ENCODE results near the gene KRTAP12-1. TPM values are rescaled to one million over a fixed set of nuclear protein-coding genes. Genes with fewer than 3 reads are reported as not detected.

KRTAP12-1 gene
- total and polyA plus RNA-seq, 2 donors (not counting 3 experiments of a cell fraction or from before 2014, with no cell fraction given): not detected

DNA sequence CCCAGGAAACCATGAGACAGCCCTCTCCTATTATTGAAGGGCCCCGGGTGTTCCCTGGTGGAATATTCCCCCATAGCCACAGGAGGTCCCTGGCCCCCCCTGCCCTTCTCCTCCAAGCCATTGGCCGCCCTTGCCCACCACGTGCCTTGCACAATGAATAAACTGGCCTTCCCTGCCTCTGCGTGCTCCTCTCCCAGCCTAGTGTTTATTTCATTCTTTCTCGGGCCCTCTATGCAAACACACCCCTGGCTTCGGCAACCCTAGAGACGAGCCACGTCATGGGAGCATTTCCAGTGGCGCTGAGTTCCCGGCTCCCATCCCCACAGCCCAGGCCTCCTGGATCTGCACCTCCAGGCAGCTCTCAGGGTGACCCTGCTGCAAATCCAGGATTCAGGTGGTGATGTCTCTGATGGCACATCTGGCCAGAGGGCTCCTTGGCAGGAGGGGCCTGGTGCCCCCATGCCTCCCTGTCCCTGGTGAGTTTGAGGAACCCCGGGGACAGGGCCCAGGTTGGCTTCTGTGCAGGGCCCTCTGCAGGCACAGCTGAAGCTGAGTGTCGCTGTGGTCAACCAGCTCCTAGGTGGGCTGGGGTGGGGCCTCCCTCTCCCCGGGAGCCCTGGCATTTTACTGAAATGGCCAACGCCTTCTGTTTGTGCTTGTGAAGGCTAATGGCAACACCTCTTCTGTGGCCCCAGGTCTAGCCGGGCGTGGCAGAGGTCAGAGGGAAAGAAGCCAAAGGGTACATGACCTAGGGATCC is 21.2 kb upstream of the KRTAP12-1 start:
- ChIA-PET POLR2A (no interaction called here), CTCF (interaction anchor here (1.1 kb wide), 1 partner anchor 39 kb away, joined by 3 read pairs; no protein-coding TSS in a partner anchor)
- Histone ChIP-seq H3K9me1 (replicated peaks; ENCODE audit: control insufficient read depth, extremely low read depth, insufficient read depth, low read length) (no peaks in the 10 kb centered on the region), H3K27ac (ENCODE audit: insufficient read depth, low read depth, low read length) (no peak overlapping the region), H4K20me1 (replicated peaks; ENCODE audit: control insufficient read depth, extremely low read depth, insufficient read depth, low read length) (no peaks in the 10 kb centered on the region), H3K4me2 (ENCODE audit: insufficient read depth, low read length) (no peak overlapping the region), H2AFZ (ENCODE audit: low read depth, low read length) (no peak overlapping the region), H3K79me2 (ENCODE audit: control insufficient read depth, insufficient read depth, low read length) (no peaks in the 10 kb centered on the region), H3K4me3 (replicated peaks in 1 of 3; ENCODE audit: insufficient read depth in 1 of 3, low read depth in 1 of 3, low read length in 3 of 3) (no peak overlapping the region), H3K9me3 (replicated peaks; ENCODE audit: control insufficient read depth, insufficient read depth, low read length) (no peaks in the 10 kb centered on the region), H3K4me1 (ENCODE audit: control insufficient read depth, extremely low read depth, insufficient read depth, low read length) (no peaks in the 10 kb centered on the region), H3K9ac (replicated peaks; ENCODE audit: extremely low read depth, insufficient read depth, low read length) (no peak overlapping the region), H3K36me3 (ENCODE audit: control insufficient read depth in 2 of 2, extremely low read depth in 1 of 2, insufficient read depth in 2 of 2, low read length in 2 of 2) (no peaks in the 10 kb centered on the region), H3K27me3 (ENCODE audit: control insufficient read depth in 2 of 2, insufficient read depth in 2 of 2, low read length in 2 of 2) (peaks cover 50% of the 10 kb centered on the region in 2 experiments)
- TF ChIP-seq EZH2 (IDR thresholded peaks at IDR 0.05; ENCODE audit: borderline replicate concordance, low read depth, low read length, severe bottlenecking) (no peak), FOS (IDR thresholded peaks at IDR 0.05; ENCODE audit: borderline replicate concordance, insufficient read depth, low read length) (no peak), POLR2A (IDR thresholded peaks at IDR 0.05; ENCODE audit: low read depth, low read length) (no peak), POLR2AphosphoS5 (IDR thresholded peaks at IDR 0.05; ENCODE audit: insufficient read depth, low read depth, low read length) (no peak), GATA2 (IDR thresholded peaks at IDR 0.05; ENCODE audit: insufficient read depth, insufficient read length, low read depth, low read length) (no peak), MYC (IDR thresholded peaks at IDR 0.05; ENCODE audit: low read depth, low read length) (no peak), JUN (IDR thresholded peaks at IDR 0.05; ENCODE audit: borderline replicate concordance, insufficient read depth, insufficient read length, low read depth) (no peak)
- TF ChIP-seq, protein P1, sequence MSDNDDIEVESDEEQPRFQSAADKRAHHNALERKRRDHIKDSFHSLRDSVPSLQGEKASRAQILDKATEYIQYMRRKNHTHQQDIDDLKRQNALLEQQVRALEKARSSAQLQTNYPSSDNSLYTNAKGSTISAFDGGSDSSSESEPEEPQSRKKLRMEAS (IDR thresholded peaks at IDR 0.05; ENCODE audit: insufficient read depth, insufficient read length): no peak
- TF ChIP-seq, protein P2, sequence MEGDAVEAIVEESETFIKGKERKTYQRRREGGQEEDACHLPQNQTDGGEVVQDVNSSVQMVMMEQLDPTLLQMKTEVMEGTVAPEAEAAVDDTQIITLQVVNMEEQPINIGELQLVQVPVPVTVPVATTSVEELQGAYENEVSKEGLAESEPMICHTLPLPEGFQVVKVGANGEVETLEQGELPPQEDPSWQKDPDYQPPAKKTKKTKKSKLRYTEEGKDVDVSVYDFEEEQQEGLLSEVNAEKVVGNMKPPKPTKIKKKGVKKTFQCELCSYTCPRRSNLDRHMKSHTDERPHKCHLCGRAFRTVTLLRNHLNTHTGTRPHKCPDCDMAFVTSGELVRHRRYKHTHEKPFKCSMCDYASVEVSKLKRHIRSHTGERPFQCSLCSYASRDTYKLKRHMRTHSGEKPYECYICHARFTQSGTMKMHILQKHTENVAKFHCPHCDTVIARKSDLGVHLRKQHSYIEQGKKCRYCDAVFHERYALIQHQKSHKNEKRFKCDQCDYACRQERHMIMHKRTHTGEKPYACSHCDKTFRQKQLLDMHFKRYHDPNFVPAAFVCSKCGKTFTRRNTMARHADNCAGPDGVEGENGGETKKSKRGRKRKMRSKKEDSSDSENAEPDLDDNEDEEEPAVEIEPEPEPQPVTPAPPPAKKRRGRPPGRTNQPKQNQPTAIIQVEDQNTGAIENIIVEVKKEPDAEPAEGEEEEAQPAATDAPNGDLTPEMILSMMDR (IDR thresholded peaks at IDR 0.05; ENCODE audit: extremely low read depth in 1 of 2, insufficient read depth in 1 of 2, low read depth in 1 of 2, low read length in 2 of 2): no peak
- BruUV-seq (replicated peaks): no TSS peak
- FAIRE-seq (no peak), DNase-seq (ENCODE audit: low read depth, low spot score) (no peak)
- dilution Hi-C loops (cut with MboI; ENCODE audit: extremely low pct_ligation_motif_present, low sequenced_read_pairs): no loop called here
- intact Hi-C loops (cut with micrococcal nuclease): no loop called here
